ENCODE measurements around the gene SVEP1.
"Not testable (repeated sequence)": the region's sequence is repeated elsewhere in the genome, so short reads cannot be mapped to it uniquely, and the experiment has no call there.

Gene SVEP1

GRCh38 chr9:110546411-110546871 is 33.1 kb downstream of the SVEP1 start:
- ATAC-seq (no peak), DNase-seq (ENCODE audit: low spot score in 2 of 2) (no peak)
- Mint-ChIP-seq H3K4me1 (no peaks in the 10 kb centered on the region), H3K4me3 (no peak overlapping the region), H3K27ac (no peak overlapping the region), H3K9me3 (no peaks in the 10 kb centered on the region), H3K36me3 (no peaks in the 10 kb centered on the region)

- no peak for DNase-seq (ENCODE audit: low spot score in 2 of 2)
- Mint-ChIP-seq H3K4me1 (no peaks in the 10 kb centered on the region), H3K9me3 (no peaks in the 10 kb centered on the region), H3K4me3 (no peak overlapping the region), H3K36me3 (no peaks in the 10 kb centered on the region), H3K27ac (no peak overlapping the region)
- no peak for ATAC-seq
Measured at GRCh38 chr9:110545705-110546104, 33.8 kb downstream of the SVEP1 start.

- no peak for ATAC-seq
- no peak overlapping the region for H3K27ac Mint-ChIP-seq
- H3K4me3 Mint-ChIP-seq, result no peak overlapping the region
- H3K9me3 Mint-ChIP-seq, result no peaks in the 10 kb centered on the region
- no peaks in the 10 kb centered on the region for H3K36me3 Mint-ChIP-seq
- no peak for DNase-seq (ENCODE audit: low spot score in 2 of 2)
- no peaks in the 10 kb centered on the region for H3K4me1 Mint-ChIP-seq
Measured at GRCh38 chr9:110543631-110544051, 35.9 kb downstream of the SVEP1 start.

GRCh38 chr9:110541950-110542349 is 37.6 kb downstream of the SVEP1 start:
- Mint-ChIP-seq H3K4me1 (no peaks in the 10 kb centered on the region), H3K4me3 (no peak overlapping the region), H3K9me3 (no peaks in the 10 kb centered on the region), H3K36me3 (no peaks in the 10 kb centered on the region), H3K27ac (no peak overlapping the region)
- DNase-seq (ENCODE audit: low spot score in 2 of 2) (no peak), ATAC-seq (no peak)

- Mint-ChIP-seq H3K4me1 (no peaks in the 10 kb centered on the region), H3K27ac (no peak overlapping the region), H3K36me3 (no peaks in the 10 kb centered on the region), H3K9me3 (peaks cover 7% of the 10 kb centered on the region), H3K4me3 (no peak overlapping the region)
- ATAC-seq (no peak), DNase-seq (ENCODE audit: low spot score in 2 of 2) (no peak)
Measured at GRCh38 chr9:110538647-110539041, 40.9 kb downstream of the SVEP1 start.

- H3K9me3 Mint-ChIP-seq, result peaks cover 7% of the 10 kb centered on the region
- no peak overlapping the region for H3K4me3 Mint-ChIP-seq
- H3K36me3 Mint-ChIP-seq, result no peaks in the 10 kb centered on the region
- DNase-seq (ENCODE audit: low spot score in 2 of 2), result no peak
- no peaks in the 10 kb centered on the region for H3K4me1 Mint-ChIP-seq
- ATAC-seq, result no peak
- no peak overlapping the region for H3K27ac Mint-ChIP-seq
Measured at GRCh38 chr9:110537841-110538646, 41.5 kb downstream of the SVEP1 start.

- no peak overlapping the region for H3K27ac Mint-ChIP-seq
- H3K4me3 Mint-ChIP-seq, result no peak overlapping the region
- no peak for DNase-seq (ENCODE audit: low spot score in 2 of 2)
- ATAC-seq, result no peak
- H3K9me3 Mint-ChIP-seq, result peaks cover 7% of the 10 kb centered on the region
- no peaks in the 10 kb centered on the region for H3K36me3 Mint-ChIP-seq
- H3K4me1 Mint-ChIP-seq, result no peaks in the 10 kb centered on the region
Measured at GRCh38 chr9:110536822-110537221, 42.7 kb downstream of the SVEP1 start.

- not testable (repeated sequence) for DNase-seq (ENCODE audit: low spot score in 2 of 2); H3K36me3 Mint-ChIP-seq; H3K4me1 Mint-ChIP-seq; ATAC-seq; H3K27ac Mint-ChIP-seq; H3K4me3 Mint-ChIP-seq
- peaks cover 11% of the 10 kb centered on the region for H3K9me3 Mint-ChIP-seq
Measured at GRCh38 chr9:110534162-110534561, 45.4 kb downstream of the SVEP1 start.

- no peak for ATAC-seq
- H3K4me1 Mint-ChIP-seq, result no peaks in the 10 kb centered on the region
- H3K9me3 Mint-ChIP-seq, result peaks cover 13% of the 10 kb centered on the region
- no peak for DNase-seq (ENCODE audit: low spot score in 2 of 2)
- H3K4me3 Mint-ChIP-seq, result no peak overlapping the region
- no peaks in the 10 kb centered on the region for H3K36me3 Mint-ChIP-seq
- no peak overlapping the region for H3K27ac Mint-ChIP-seq
Measured at GRCh38 chr9:110532908-110533665, 46.5 kb downstream of the SVEP1 start.

- Mint-ChIP-seq H3K36me3 (no peaks in the 10 kb centered on the region), H3K9me3 (peaks cover 13% of the 10 kb centered on the region), H3K4me3 (no peak overlapping the region), H3K27ac (no peak overlapping the region), H3K4me1 (no peaks in the 10 kb centered on the region)
- DNase-seq (ENCODE audit: low spot score in 2 of 2) (no peak), ATAC-seq (no peak)
Measured at GRCh38 chr9:110531776-110532175, 47.8 kb downstream of the SVEP1 start.

GRCh38 chr9:110531241-110531640 is 48.3 kb downstream of the SVEP1 start:
- not testable (repeated sequence) for H3K27ac Mint-ChIP-seq; H3K4me3 Mint-ChIP-seq; H3K36me3 Mint-ChIP-seq; ATAC-seq; DNase-seq (ENCODE audit: low spot score in 2 of 2); H3K4me1 Mint-ChIP-seq
- peaks cover 13% of the 10 kb centered on the region for H3K9me3 Mint-ChIP-seq

GRCh38 chr9:110528645-110529044 is 50.9 kb downstream of the SVEP1 start:
- ATAC-seq (no peak), DNase-seq (ENCODE audit: low spot score in 2 of 2) (no peak)
- peaks cover 7% of the 10 kb centered on the region for H3K9me3 Mint-ChIP-seq
- no peak overlapping the region for H3K4me3 Mint-ChIP-seq
- H3K36me3 Mint-ChIP-seq, result no peaks in the 10 kb centered on the region
- no peaks in the 10 kb centered on the region for H3K4me1 Mint-ChIP-seq
- no peak overlapping the region for H3K27ac Mint-ChIP-seq

- peaks cover 9% of the 10 kb centered on the region for H3K9me3 Mint-ChIP-seq
- H3K4me3 Mint-ChIP-seq, result no peak overlapping the region
- no peaks in the 10 kb centered on the region for H3K4me1 Mint-ChIP-seq
- no peaks in the 10 kb centered on the region for H3K36me3 Mint-ChIP-seq
- no peak overlapping the region for H3K27ac Mint-ChIP-seq
- ATAC-seq, result no peak
- no peak for DNase-seq (ENCODE audit: low spot score in 2 of 2)
Measured at GRCh38 chr9:110526426-110526825, 53.1 kb downstream of the SVEP1 start.

- Mint-ChIP-seq H3K4me3 (no peak overlapping the region), H3K4me1 (no peaks in the 10 kb centered on the region), H3K9me3 (peaks cover 5% of the 10 kb centered on the region), H3K27ac (no peak overlapping the region), H3K36me3 (no peaks in the 10 kb centered on the region)
- DNase-seq (ENCODE audit: low spot score in 2 of 2) (no peak), ATAC-seq (no peak)
Measured at GRCh38 chr9:110521206-110521605, 58.3 kb downstream of the SVEP1 start.

- peaks cover 5% of the 10 kb centered on the region for H3K9me3 Mint-ChIP-seq
- H3K4me1 Mint-ChIP-seq, result no peaks in the 10 kb centered on the region
- DNase-seq (ENCODE audit: low spot score in 2 of 2) (no peak), ATAC-seq (no peak)
- H3K4me3 Mint-ChIP-seq, result no peak overlapping the region
- no peaks in the 10 kb centered on the region for H3K36me3 Mint-ChIP-seq
- H3K27ac Mint-ChIP-seq, result no peak overlapping the region
Measured at GRCh38 chr9:110520120-110520701, 59.3 kb downstream of the SVEP1 start.

- Mint-ChIP-seq H3K4me1 (no peaks in the 10 kb centered on the region), H3K36me3 (no peaks in the 10 kb centered on the region), H3K9me3 (peaks cover 3% of the 10 kb centered on the region), H3K4me3 (no peak overlapping the region), H3K27ac (no peak overlapping the region)
- ATAC-seq (no peak), DNase-seq (ENCODE audit: low spot score in 2 of 2) (no peak)
Measured at GRCh38 chr9:110517483-110517882, 62.1 kb downstream of the SVEP1 start.

Measured in stimulated activated effector memory CD8-positive, alpha-beta T cell treated with anti-CD3 and anti-CD28 coated beads, Interleukin-12 subunit alpha, Interleukin-12 subunit beta, amount 100 ng/mL, for 72 hours (primary cell).